Parathyroid adenoma (tissue), 2 donors: ENCODE measurements around the gene AZGP1.

Experiments
- H2AFZ ChIP-seq: fragments of 300-600 bp; sonication (generic); one replicate; pipeline ENCODE4 v1.7.0; 2017; ENCODE audit warnings: antibody characterized with exemption, mild to moderate bottlenecking
- H3K27ac ChIP-seq: fragments of 300-600 bp; sonication (generic); one replicate; pipeline ENCODE4 v1.7.0; 2017
- H3K27me3 ChIP-seq: fragments of 300-600 bp; sonication (generic); one replicate; pipeline ENCODE4 v1.7.0; 2017; ENCODE audit warnings: low read length; ENCODE audit not compliant: control insufficient read depth, insufficient read depth
- H3K36me3 ChIP-seq: fragments of 300-600 bp; sonication (generic); one replicate; pipeline ENCODE4 v1.7.0; 2017; ENCODE audit warnings: low read length; ENCODE audit not compliant: control insufficient read depth, insufficient read depth
- H3K4me1 ChIP-seq: fragments of 300-600 bp; sonication (generic); one replicate; pipeline ENCODE4 v1.7.0; 2017; ENCODE audit warnings: control low read depth
- H3K4me2 ChIP-seq: fragments of 300-600 bp; sonication (generic); one replicate; pipeline ENCODE4 v1.7.0; 2017; ENCODE audit warnings: low read length
- H3K4me3 ChIP-seq: fragments of 300-600 bp; sonication (generic); one replicate; pipeline ENCODE4 v1.7.0; 2017; ENCODE audit warnings: low read depth, low read length
- H3K79me2 ChIP-seq: fragments of 300-600 bp; sonication (generic); one replicate; pipeline ENCODE4 v1.7.0; 2017; ENCODE audit warnings: control low read depth
- H3K9ac ChIP-seq: fragments of 300-600 bp; sonication (generic); one replicate; pipeline ENCODE4 v1.7.0; 2017; ENCODE audit warnings: mild to moderate bottlenecking
- H3K9me3 ChIP-seq: fragments of 300-600 bp; sonication (generic); one replicate; pipeline ENCODE4 v1.7.0; 2017; ENCODE audit warnings: low read length; ENCODE audit not compliant: control insufficient read depth
- TF ChIP-seq, protein P1 (sequence below): fragments of 300-600 bp; sonication (generic); IDR thresholded peaks from one replicate; pipeline ENCODE4 v1.7.0; 2017; ENCODE audit warnings: antibody characterized with exemption, mild to moderate bottlenecking
- donor health status: primary hyperparathyroidism.

AZGP1 gene

DNA sequence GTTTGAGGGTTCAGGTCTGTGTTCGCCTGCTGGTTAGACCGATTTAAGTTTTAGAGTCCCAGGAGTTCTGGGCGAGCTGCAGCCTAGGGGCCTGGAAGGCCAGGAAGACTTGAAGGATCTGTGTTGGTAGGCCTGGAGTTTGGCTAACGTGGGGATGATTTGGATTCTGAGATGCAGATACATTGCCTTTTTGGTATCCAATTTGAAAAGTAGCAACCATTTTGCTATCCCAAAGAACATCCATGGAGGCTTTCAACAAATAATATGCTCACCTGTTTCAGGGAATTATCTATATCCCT, 56.1 kb downstream of the AZGP1 start:
- Histone ChIP-seq H3K27me3 (no peaks in the 10 kb centered on the region), H3K36me3 (peaks cover 3% of the 10 kb centered on the region), H3K4me2 (peak overlapping the region; percentile 60), H3K27ac (peak overlapping the region; percentile 89), H2AFZ (peak overlapping the region; percentile 95), H3K9me3 (no peaks in the 10 kb centered on the region), H3K79me2 (peaks cover 23% of the 10 kb centered on the region), H3K9ac (peak overlapping the region; percentile 87), H3K4me3 (peak overlapping the region; percentile 71), H3K4me1 (peaks cover 7% of the 10 kb centered on the region)
- TF ChIP-seq, protein P1, sequence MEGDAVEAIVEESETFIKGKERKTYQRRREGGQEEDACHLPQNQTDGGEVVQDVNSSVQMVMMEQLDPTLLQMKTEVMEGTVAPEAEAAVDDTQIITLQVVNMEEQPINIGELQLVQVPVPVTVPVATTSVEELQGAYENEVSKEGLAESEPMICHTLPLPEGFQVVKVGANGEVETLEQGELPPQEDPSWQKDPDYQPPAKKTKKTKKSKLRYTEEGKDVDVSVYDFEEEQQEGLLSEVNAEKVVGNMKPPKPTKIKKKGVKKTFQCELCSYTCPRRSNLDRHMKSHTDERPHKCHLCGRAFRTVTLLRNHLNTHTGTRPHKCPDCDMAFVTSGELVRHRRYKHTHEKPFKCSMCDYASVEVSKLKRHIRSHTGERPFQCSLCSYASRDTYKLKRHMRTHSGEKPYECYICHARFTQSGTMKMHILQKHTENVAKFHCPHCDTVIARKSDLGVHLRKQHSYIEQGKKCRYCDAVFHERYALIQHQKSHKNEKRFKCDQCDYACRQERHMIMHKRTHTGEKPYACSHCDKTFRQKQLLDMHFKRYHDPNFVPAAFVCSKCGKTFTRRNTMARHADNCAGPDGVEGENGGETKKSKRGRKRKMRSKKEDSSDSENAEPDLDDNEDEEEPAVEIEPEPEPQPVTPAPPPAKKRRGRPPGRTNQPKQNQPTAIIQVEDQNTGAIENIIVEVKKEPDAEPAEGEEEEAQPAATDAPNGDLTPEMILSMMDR = no peak

DNA sequence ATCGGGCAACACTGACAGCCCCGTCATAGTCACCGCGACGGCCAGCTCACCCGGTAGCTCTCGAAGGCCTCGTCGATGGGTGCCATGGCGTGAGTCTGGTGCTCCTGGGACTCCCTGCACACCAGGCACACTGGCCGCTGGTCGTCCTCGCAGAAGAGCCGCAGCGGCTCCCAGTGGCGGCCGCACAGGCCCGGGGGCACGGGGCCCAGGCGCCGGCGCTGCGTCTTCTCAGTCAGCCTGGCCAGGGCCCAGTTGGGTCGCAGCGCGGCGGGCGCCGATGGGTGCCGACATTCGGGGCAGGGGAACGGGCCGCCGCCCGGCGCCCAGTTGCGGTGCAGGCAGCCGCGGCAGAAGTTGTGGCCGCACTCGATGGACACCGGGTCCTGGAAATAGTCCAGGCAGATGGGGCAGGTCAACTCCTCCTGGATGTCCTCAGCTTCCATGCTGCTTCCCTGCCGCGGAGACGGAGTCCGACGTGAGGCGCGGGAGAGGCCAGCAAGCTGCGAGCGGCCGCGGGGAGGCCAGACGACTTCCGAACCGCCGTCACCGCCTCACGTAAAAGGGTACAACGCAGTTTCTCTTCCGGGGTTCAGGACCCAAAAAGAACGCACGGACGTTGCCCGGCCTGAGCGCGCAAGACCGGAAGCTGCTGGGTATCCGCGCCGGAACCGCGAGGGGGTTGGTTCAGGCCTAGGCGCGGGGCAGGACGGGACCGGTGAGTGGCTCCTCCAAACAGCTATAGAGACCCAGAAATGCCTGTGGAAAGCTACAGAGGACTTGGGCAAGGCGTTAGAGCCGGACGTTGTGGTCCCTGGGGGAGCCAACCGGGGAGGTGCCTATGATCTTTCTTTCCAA, 56.6 kb downstream of the AZGP1 start, which contains the start of gene TRIM4:
Gene TRIM4, minus strand, starts transcription at position 572 of the 855 bp plus-strand sequence. Its CDS starts 129 bp downstream, at position 443.
- Histone ChIP-seq H3K9ac (peak within 1 kb of the TSS; percentile 87), H3K79me2 (peaks cover 23% of the 10 kb centered on the region), H3K27me3 (no peaks in the 10 kb centered on the region), H3K4me2 (peak within 1 kb of the TSS; percentile 60), H3K9me3 (no peaks in the 10 kb centered on the region), H3K36me3 (peaks cover 3% of the 10 kb centered on the region), H3K27ac (peak within 1 kb of the TSS; percentile 89), H2AFZ (peak within 1 kb of the TSS; percentile 95), H3K4me1 (peaks cover 7% of the 10 kb centered on the region), H3K4me3 (peak within 1 kb of the TSS; percentile 71)
- TF ChIP-seq, protein P1 = no peak
